Activated CD4-positive, alpha-beta T cell treated with anti-CD3 and anti-CD28 coated beads for 48 hours (primary cell): ENCODE results near the gene PLAAT5.
"Not testable (repeated sequence)": the region's sequence is repeated elsewhere in the genome, so short reads cannot be mapped to it uniquely, and the experiment has no call there.

Source experiments
- DNase-seq: peaks from one replicate; pipeline ENCODE4 v3.0.0-alpha.2; 2020

PLAAT5 gene, protein sequence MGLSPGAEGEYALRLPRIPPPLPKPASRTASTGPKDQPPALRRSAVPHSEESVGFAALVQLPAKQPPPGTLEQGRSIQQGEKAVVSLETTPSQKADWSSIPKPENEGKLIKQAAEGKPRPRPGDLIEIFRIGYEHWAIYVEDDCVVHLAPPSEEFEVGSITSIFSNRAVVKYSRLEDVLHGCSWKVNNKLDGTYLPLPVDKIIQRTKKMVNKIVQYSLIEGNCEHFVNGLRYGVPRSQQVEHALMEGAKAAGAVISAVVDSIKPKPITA

DNA sequence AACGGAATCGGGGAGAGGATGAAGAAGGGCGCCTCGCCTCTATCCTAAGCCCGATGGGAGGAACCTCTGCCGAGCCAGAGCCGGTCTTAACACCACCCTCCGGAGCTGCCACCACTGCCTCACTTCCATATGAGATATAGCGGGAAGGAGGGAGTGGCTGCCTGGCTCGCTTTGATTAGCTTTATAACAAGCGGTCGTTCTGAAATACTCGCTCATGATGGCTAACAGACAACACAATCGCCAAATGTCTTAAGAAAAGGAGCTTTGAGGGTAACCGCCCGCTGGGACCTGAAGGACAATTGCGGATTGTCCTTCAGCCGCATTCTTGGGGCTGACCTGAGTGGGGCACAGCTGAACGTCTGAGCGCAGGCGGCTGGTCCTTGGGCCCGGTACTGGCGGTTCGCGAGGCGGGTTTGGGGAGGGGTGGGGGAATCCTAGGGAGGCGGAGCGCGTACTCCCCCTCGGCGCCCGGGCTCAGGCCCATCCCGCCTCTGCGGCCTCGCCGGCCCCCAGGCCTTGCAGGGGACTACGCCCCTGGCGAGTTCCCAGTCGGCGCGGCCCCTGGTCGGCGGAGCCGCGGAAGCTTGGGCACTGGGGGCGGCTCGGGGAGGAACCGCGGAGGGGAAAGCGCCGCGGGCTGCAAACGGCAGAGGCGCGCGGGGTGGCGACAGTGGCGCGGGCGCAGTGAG lies at the start of gene PLAAT5:
Gene PLAAT5, minus strand, starts transcription at position 617 of the 689 bp plus-strand sequence. Its CDS starts 133 bp downstream, at position 484.
- DNase-seq: peak; percentile 26

DNA sequence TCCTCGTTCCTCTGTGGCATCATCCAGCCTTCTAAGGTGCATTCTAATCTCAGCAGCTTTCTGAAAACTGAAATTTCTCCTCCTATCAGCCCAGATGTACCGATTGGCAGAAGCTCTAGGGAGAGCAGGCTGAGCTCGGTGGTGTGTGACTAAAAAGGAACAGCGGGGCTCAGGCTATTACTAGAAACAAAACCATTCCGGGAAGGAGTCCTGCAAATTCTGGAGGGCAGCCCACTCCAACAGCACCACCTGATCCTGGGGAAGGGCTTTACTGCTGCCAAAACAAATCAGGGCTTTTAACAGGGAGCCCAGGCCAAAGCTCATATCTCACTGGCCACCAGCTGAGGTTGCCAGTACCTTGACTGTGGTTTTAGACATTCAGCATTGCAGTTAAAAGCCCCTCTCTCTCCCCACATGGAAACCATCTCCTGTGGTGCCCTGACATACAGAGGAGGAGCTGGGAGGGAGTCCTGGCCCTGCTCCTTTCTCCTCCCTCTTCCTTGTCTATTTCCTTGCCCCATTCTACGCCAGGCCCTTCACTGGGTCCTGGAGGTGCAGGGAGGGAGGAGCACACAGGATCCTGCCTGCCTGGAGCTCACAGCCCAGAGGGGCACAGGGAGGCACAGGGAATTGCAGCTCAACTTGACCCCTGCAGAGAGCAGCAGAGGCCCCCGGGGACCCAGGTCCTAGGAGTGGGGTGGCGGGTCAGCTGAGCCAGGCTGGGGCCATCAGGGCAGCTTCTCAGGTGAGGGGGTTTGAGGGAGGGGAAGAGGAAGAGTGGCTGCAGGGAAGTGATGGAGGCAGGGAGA lies 46.5 kb upstream of the PLAAT5 start:
- peak; percentile 38 for DNase-seq

DNA sequence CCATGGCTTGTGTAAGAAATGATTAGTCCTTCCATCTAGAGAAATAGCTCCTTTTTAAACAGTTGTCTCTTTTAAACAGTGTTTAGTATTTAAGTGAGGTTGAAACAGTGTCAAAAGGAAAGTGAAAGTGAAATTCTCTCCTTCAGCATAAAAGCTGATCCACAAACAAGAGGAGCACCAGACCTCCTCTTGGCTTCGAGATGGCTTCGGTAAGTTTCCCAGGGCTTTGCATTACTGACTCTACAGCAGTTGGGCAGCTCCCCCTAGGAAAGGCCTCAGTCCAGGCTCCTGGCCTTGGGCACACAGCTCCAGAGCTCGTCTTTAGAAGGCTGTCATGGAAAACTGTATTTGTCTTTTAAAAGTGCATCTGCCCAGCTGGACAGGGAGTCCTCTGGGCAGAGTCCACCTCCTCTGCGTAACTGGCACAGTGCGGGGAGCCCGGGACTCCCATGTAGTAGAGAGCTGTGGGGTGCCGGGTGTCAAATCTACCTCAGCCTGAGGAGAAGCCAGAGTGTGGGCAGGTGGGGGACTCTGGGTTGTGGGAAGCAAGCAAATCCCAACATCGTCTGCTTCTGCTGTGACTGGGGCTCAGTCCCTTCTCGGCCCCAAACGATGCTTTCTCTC lies 45.8 kb upstream of the PLAAT5 start, which contains the start of gene PLAAT4:
Gene PLAAT4, plus strand, starts transcription at position 140 of the 624 bp plus-strand sequence. Its CDS starts 61 bp downstream, at position 201.
- peak; percentile 34 for DNase-seq

DNA sequence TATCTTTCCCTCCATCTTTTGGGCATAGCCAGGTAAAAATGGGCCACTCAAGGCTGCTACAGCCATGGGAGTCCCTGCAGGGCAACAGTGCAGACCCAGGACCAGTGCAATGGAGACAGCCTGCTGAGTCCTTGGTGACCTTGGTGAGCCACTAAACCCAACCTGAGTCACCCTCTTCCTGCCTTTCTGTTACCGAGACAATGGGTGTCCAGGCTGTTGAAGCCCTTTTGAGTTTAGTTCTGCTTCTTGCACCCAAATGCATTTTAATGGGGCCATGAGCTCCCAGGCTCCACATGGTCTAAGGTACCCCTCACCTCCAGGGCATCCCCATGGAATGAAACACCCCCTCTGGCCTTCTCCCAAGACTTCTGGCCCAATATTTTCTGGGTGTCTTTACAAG lies 44.8 kb upstream of the PLAAT5 start:
- DNase-seq: peak; percentile 44

DNA sequence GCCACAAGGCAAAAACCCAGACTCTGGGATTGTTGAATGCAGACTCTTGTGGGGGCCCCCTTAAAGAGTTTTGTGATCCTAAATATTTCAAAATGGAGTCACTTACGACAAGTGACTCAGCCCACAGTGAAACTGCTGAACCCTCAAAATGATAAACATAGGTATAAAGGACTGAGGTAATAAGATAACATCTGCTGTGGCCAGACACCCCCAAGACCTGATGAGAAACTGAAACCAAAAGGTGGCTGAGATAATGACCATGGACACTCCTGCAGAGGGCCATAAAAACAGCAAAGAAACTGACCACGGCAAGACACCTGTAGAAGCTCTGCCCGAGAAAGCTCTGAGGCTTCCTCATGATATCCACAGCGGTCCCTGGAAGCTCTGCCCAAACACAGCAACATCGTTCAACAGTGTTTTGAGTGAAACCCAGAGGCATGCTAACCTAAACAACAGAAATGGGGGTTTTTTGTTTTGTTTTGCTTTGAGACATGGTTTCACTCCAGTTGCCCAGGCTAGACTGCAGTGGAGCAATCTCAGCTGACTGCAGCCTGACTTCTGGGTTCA lies 44.0 kb upstream of the PLAAT5 start:
- DNase-seq: no peak

DNA sequence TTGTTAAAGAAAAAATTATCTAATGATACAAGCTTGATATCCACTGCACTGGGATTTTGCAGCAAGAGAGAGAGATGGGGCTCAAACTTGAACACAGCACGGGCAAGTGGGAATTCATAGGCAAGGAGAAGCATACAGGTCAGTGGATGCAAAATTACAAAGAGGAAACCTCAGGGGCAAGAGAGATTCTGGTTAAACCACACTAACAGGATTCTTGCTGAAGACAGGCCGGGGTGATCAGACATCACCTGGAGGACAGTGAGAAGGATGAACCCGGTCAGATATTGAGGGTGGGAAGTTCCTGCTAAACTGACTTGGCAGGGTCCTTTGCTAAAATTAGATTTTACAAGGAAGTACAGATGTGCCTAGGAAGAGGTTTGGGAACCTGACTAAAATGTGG lies 43.1 kb upstream of the PLAAT5 start:
- no peak for DNase-seq

DNA sequence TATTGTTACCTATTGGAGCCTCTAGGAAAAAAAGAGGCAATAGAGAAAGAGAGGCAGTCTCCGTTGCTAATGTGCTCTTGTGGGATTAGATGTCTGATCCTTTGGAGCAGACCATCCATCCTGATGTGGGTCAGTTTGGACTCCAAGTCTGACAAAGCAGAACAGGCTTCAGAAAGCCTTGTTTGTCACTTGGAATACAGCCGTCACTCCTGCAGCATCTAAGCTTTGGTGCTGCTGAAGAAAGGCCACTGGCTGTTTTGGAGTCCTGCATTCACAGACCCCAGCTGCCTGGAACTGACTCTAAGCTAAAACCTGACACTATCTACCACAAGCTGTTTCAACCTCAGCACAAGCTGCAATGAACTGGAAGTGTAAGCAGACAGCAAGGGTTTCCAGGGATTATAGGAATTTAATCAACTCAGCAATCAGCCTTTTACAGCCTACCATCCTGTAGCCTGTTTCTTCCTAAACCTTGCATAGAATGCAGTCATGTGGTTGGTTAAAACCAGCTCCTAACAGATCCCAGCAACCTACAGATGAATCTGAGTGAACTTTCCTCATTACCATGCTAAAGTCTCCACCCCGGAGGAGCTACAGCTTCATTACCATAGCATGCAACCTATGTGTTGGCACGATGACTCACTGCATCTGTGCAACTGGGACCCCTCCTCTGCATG lies 42.0 kb upstream of the PLAAT5 start:
- no peak for DNase-seq

DNA sequence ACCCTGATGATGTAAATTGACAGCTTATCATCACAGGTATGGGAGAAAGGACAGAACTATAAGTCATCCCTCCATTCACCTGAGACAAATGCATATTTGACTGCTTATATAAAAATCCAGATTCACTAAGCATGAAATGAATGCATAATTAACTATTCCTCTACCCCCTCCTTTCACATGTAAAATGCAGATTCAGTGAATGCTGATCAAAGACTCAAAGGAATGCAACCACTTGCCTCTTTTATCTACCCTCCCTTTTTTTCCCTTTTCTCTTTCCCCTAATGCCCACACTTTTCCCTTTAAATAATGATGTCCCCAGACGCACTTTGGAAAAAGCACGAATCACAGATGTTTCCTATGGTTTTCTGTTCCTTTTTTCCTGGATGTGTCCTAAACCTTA lies 41.1 kb upstream of the PLAAT5 start:
- DNase-seq: no peak

DNA sequence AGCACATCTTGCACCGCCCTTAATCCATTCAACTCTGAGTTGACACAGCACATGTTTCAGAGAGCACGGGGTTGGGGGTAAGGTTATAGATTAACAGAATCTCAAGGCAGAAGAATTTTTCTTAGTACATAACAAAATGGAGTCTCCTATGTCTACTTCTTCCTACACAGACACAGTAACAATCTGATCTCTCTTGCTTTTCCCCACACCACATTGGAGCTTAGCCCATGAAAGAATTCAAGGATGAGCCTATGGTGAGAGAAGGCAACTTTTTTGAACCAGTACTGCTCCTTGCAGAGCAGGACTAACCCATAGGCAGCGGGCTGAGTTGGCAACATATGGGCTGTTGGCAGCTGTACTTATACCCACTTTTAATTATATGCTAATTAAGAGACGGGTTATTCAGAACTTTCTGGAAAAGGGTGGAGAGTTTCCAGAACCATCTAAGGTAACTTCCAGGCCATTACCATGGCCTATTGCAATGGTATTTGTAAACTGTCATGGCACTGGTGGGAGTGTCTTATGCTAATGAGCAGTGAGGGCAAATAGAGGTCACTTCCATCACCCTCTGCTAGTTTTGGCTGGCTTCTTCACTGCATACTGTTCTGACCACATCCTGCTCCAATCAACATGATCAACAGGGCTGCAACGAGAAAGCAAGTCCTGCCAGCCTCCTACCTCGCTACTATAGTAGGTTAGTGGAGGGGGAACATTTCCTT lies 40.3 kb upstream of the PLAAT5 start:
- DNase-seq: peak; percentile 54

DNA sequence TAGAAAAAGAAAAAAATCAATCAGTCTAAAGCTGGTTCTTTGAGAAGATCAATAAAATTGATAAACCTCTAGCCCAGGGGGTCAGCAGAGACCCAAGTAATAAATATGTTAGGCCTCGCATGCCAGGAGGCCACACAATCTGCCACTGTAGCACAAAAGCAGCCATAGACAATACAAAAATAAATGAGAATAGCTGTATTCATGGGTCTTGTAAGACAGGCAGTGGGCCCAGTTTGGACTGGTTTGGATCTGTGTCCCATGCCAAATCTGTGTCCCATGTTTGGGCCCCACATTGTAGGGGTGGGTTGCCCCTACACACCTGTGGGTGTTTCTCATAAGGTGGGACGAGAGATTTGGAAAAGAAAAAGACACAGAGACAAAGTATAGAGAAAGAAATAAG lies 39.1 kb upstream of the PLAAT5 start:
- no peak for DNase-seq

DNA sequence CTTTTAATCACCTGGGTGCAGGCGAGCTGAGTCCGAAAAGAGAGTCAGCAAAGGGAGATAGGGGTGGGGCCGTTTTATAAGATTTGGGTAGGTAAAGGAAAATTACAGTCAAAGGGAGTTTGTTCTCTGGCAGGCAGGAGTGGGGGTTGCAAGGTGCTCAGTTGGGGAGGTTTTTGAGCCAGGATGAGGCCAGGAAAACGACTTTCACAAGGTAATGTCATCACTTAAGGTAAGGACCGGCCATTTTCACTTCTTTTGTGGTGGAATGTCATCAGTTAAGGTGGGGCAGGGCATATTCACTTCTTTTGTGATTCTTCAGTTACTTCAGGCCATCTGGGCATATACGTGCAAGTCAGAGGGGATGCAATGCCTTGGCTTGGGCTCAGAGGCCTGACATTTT lies 38.4 kb upstream of the PLAAT5 start:
- DNase-seq: not testable (repeated sequence)

DNA sequence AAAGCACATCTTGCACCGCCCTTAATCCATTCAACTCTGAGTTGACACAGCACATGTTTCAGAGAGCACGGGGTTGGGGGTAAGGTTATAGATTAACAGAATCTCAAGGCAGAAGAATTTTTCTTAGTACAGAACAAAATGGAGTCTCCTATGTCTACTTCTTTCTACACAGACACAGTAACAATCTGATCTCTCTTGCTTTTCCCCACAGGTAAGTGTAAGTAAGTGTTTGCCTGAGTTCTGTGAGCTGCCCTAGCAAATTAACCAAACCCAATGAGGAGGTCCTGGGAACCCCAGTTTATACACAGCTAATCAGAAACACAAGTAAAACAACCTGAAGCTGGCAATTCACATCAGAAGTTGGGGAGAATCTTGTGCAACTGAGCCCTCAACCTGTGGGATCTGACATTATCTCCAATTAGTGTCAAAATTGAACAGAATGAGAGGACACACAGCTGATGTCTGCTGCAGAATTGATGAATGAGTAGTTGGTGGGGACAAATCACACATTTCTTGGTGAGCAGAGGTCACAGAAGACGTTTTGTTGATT lies 37.8 kb upstream of the PLAAT5 start:
- DNase-seq: not testable (repeated sequence)

DNA sequence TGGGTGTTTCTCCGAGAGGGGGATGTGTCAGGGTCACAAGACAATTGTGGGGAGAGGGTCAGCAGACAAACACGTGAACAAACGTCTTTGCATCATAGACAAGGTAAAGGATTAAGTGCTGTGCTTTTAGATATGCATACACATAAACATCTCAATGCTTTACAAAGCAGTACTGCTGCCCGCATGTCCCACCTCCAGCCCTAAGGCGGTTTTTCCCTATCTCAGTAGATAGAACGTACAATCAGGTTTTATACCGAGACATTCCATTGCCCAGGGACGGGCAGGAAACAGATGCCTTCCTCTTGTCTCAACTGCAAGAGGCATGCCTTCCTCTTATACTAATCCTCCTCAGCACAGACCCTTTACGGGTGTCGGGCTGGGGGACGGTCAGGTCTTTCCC lies 37.2 kb upstream of the PLAAT5 start:
- DNase-seq: not testable (repeated sequence)

DNA sequence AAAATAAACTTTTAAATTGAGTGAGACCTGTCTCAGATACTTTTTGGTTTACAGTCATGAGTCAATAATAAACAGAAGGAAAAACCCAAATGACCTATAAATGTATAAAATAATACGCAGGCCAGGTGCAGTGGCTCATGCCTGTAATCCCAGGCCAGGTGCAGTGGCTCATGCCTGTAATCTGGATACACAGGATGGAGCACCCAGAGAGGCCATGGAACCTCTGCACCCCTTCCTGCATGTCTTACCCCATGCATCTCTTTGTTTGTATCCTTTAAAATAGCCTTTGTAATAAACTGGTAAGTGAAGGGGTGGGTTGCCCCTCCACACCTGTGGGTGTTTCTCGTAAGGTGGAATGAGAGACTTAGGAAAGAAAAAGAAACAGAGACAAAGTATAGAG lies 36.7 kb upstream of the PLAAT5 start:
- DNase-seq: no peak

DNA sequence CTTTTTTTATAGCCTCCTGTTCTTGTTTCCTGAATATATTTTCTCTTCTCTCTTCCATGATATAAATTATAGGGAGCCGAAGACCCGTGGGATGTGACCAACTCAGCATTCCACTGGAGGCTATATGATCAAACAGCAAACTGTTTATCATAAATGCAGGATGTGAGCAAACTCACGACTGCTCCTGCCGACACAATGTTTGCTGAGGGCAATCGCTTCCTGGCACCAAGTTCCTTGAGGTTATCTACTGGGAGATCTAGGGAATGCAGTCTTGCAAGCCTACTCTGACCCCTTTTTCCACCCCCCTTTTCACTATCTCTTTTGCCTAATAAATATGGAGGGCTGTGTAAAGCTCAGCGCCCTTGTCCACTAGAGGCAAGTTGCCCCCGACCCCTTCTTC lies 32.2 kb upstream of the PLAAT5 start:
- no peak for DNase-seq

DNA sequence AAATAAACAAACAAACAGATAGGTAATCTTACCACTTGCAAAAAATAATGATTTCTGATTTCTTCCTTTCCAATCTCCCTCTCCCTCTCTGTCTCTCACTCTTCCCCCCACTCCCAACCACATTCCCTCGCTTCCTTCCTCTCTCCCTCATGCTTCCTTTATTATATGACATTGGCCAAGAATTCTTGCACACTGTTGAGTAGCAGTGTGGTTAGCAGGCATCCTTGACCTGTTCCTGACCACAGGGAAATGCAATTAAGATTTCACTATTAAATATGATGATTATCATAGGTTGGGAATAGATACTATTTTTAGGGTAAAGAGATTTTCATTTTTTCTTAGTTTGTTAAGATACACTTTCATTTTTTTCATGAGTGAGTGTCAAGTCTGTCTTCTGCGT lies 30.9 kb upstream of the PLAAT5 start:
- no peak for DNase-seq

DNA sequence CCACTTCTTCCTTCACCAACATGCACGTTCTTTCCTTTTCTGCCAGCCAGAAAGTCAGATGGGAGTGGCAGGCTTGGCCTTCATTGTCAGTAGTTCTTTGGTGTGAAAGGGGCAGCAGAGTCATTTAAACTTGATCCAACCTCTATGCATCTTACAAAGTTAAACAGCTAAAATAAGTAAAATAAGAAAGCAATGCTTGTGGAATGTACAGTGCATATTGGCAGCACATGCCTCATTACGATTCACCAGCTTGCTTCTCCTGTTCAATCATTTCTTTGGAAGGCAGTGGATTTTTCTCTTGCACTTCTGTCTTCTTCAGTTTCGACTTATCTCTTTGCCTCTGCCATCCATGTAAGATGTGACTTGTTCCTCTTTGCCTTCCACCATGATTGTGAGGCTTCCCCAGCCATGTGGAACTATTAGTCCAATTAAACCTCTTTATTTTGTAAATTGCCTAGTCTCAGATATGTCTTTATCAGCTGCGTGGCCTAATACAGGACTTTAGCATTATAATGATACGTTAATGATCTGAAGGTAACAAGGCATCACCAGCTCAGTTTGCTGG lies 29.7 kb upstream of the PLAAT5 start:
- DNase-seq: no peak

DNA sequence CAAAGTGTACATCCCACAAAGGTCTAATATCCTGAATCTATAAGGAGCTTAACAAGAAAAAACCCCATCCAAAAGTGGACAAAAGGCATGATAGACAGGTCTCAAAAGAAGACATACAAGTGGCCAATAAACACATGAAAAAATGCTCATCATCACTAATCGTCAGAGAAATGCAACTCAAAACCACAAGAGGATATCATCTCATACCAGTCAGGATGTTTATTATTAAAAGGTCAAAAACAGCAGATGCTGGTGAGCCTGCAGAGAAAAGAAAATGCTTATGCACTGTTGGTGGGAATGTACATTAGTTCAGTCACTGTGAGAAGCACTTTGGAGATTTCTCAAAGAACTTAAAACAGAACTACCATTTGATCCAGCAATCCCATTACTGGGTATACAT lies 27.6 kb upstream of the PLAAT5 start:
- no peak for DNase-seq

DNA sequence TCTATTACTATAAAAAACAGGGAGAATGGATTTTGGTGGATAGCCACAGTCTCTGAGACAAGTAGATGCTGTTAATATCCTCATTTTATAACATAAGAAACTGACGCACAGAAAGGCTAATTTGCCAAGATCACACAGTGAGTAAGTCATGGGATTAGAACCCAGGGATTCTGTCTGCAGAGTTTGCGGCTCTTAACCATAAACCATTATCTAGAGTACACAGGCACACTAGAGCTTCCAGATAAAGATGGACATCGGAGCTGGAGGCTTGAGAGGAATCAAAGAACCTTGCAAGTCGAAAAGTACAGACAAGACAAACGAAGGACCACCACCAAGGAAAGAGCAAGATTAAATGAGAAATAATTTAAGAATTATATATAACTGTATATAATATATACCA lies 26.2 kb upstream of the PLAAT5 start:
- no peak for DNase-seq

DNA sequence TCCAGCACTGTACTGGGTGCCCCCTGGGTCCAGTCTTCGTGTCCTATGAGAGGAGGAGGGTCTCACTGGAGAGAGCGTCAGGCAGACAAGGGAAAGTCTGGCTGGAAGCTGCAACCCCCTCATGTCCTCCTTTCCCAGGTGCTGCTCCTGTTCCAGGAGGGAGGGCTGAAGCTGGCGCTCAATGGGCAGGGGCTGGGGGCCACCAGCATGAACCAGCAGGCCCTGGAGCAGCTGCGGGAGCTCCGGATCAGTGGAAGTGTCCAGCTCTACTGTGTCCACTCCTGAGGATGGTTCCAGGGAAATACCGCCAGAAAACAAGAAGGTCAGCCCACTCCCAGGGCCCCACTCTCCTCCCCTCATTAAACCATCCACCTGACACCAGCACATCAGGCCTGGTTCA lies 25.1 kb upstream of the PLAAT5 start:
- no peak for DNase-seq

DNA sequence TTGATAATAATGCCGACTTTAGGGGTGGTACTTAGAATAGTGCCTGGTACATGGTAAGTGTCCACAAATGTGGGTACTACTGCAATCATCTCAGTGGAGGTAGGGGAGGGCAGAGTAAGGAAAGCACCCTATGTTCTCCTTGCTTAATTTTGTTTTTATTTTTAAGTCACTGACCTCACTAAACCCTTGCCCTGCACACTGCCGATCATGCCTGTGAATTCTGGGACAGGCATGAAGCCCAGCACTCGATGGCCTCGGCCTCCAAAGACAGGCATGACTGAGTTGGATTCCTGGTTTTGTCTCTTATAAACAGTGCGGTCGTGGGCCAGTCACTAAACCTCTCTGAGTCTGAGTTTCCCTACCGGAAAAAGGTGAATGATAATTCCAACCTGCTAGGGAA lies 21.8 kb upstream of the PLAAT5 start:
- no peak for DNase-seq
